HG03571 (cell line): ENCODE measurements around the gene HEATR3.
"Not testable (repeated sequence)": the region's sequence is repeated elsewhere in the genome, so short reads cannot be mapped to it uniquely, and the experiment has no call there.

Experiments used
- ATAC-seq: cut with Tn5 transposase; IDR thresholded peaks from one replicate; pipeline ENCODE4 v1.9.1; 2021; ENCODE audit not compliant: unreplicated experiment

HEATR3 gene

DNA sequence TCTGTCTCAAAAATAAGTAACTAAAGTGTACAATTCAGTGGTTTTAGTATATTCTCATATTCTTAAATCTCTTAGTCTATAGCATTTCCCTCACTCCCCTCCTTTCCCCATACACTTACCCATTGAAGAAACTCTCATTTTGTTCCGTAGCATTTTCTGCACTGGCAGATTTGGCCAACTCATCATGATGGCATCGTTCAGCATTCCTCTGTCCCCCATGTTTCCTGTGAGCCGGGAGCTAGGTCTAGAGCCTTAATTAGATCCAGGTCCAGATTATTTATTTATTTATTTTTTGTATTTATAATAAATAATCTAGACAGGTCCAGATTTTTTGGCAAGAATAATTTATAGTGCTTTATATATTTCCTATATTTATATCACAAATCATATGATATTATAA, 31.0 kb downstream of the HEATR3 start:
- ATAC-seq = no peak

DNA sequence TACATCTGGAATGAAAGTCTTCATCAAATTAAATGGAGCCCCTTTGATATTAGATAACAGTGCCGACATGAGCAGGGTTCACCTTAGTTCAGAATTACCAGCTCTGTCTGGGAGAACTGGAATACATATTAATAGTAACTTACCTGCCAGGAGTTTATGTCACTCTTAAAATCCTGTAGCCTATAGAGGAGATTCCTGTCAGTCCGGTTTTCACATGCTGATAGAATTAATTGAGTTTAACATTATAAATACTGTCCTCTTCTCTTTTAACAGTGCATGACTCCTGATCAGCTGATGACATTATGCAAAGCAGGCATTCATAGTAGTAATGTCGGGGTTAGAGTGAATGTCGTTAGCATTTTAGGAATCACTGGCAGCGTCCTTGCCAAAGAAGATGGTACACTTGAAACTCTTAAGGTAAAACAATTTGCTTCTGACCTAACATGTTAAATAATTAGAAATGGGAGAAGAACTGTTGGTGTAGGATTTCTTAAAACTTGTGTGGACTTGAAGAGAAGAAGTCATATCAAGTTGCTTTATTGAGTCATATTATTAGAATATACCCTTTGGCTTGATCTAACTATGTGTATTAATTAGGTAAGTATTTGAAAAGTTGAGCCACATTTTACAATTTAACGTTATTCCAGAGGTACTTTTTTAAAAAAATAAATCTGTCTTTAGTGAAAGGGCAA, 34.3 kb downstream of the HEATR3 start:
- ATAC-seq = no peak

DNA sequence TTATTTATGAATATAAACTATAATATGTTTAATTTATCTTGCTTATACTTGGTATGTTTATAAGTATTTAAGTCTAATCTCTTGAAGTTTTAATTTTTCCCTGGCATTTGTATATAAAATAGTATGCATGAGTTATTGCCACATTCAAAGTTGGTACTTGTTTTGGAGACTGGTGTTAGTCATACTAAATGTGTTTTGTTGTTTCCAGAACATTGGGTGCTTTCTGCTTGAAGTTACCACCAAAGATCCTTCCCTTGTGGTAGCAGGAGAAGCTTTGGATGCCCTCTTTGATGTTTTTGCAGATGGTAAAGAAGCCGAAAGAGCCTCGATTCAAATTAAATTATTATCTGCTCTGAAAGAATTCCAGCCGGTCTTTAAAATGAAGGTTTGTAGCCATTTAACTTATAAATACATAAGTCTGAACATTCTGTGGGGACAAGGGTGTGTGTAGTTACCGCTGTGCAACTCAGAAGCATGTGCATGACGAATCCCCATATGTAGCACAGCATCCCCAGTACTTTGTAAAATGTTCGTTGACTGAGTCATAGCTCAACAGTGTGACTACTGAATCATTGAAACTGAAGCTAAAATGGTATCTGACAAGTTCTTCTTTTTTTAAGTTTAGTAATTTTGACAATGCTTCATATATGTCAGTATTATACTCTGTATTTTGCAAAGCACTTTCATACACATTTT, 36.4 kb downstream of the HEATR3 start:
- no peak for ATAC-seq

DNA sequence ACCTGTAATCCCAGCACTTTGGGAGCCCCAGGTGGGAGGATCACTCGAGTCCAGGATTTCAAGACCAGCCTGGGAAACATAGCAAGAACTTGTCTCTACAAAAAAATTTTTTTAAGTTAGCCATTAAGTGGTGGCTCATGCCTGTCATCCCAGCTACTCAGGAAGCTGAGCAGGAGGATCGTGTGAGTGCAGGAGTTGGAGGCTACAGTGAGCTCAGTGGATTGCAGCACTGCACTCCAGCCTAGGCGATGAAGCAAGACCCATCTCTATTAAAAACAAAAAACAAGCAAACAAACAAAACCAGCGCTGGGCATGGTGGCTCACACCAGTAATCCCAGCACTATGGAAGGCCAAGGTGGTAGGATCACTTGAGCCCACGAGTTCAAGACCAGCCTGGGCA, 38.0 kb downstream of the HEATR3 start:
- no peak for ATAC-seq

DNA sequence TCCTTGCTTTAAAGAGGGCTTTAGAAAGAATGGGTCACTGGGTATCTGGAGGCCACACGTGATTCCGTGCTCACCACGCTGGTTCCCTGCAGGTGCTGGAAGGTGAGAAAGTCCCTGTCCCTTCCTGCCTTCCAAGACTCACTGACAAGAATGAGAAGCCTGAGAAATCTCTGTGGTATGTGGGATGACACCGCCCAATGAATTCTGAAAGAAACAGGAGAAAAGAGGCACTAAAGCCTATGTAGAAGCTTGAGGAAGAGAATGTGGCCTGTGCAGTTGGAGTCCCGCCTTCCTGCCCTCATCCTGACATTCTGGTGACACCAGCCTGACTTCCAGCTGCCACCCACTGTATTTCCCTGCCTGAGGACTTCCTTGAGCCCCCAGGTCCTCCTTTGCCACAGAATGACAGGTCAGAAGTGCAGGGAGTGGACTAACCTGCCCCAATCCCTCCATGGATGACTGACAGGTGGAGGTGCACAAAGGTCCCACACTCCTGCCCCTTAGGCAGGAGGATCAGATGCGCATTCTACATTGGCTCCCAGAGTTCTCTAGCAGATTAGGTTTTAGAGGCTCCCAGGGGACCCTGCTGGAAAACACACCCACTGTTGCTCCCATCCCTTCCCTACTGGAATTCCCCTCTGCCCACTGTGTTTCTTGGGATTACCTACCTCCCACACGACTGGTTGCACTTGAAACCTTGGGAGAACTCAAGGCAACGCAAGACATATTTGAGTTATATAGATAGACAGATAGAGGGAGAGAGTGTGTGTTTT, 48.8 kb downstream of the HEATR3 start:
- ATAC-seq = no peak

DNA sequence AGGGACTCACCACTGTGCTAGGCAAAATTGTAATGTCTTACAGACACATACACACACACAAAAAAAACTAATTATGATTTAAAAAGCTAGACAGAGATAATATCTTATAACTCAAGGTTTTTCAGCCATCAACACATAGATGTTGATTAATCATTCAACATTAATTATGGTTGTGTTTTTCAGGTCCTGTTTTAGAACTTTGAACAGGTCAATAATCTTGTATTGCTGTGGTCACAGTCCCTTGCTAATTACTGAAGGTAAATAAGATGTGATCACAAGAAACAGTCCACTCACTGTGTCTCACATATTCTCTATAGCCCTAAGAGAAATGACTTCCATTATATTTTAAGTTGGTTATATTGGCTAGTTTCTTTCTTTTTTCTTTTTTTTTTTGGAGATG, 54.9 kb downstream of the HEATR3 start:
- ATAC-seq = no peak

DNA sequence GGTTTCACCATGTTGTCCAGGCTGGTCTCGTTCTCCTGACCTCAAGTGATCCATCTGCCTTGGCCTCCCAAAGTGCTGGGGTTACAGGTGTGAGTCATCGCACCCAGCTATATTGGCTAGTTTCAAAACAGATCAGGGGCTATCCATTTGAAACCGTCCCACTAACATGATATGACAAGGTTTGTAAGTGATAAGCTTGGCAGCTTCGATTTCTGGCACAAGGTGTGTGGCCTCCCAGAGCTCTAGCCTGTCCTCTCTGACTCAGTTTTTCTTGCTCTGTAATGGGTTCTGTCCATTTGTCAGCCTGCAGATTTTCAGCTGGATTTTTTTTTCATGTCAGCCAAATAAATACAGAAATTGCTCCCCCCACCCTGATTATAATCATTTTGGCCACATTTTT, 55.5 kb downstream of the HEATR3 start:
- ATAC-seq = no peak

DNA sequence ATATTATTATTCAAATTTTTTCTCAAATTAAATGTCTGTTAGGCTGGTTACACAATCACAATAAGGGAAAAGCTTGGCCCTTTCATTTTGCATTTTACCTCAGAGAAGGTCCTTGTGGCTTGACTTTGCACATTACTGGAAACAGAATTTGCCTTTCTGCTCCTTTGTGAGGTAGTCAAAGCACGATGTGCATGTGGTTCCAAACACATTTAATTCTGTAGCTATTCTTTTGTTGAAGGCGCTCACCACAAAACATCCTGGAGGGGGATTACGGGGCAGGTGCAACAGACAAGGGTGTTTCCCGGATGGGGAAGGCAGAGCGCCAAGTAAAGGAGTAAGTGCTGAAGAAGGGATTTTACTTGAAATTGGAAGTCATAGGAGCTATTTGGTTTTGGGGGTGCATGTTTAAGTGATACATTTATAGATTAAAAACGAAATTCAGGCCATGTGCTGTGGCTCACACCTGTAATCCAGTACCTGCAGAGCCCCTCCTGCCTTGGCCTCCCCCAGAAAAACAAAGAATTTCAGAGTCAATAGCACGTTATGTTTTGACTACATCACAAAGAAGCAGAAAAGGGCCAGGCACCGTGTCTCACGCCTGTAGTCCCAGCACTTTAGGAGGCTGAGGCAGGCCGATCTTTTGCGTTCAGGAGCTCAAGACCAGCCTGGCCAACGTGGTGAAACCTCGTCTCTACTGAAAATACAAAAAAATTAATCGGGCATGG, 56.1 kb downstream of the HEATR3 start:
- no peak for ATAC-seq

DNA sequence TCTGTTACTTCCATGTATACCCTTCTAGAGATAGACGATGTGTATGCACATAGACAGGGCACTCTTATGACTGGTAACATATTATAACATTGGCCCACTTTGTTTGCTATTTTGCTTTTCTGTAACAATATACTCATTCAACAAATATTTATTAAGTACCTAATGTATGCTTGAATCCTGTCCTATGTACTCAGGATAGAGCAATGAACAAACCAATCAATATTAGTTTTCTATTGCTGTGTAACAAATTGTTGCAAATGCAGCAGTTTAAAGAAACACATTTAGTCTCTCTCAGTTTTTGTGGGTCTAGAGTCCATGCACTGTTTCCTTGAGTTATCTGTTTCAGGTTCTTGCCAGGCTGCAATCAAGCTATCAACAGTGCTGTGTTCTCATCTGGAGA, 57.6 kb downstream of the HEATR3 start:
- ATAC-seq = no peak

DNA sequence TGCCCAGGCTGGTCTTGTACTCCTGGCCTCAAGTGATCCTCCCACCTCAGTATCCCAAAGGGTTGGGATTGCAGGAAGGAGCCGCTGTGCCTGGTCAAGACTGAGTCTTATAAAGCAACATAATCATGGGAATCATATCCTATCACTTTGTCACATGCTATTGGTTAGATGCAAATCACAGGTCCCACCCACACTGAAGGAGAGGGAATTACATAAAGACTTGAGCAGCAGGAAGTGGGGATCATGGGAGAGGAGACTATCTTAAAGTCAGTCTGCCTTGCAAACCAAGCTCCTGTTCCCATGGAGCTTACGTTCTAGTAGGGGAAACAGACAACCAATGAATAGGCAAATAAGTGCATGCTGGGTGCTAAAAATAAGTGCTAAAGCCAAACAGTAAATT, 59.0 kb downstream of the HEATR3 start:
- no peak for ATAC-seq

DNA sequence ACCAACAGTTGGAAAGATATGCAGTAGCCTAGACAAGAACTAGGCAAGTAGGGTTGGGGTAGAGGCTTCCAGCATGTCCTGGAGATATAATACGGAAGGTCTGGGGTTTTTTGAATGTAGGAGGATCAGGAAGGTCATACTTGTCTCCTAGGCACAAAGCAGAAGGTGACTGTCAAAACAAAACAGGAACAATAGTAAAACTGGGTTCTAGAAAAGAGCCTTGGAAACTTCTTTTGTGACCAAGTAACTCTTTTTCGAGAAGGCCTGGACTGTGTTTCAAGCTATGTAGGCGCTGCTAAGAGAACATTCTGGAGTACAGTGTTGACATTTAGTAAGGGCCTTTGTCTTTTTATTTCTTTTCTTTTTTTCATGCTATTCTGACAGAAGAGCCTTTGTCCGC, 60.4 kb downstream of the HEATR3 start:
- no peak for ATAC-seq

DNA sequence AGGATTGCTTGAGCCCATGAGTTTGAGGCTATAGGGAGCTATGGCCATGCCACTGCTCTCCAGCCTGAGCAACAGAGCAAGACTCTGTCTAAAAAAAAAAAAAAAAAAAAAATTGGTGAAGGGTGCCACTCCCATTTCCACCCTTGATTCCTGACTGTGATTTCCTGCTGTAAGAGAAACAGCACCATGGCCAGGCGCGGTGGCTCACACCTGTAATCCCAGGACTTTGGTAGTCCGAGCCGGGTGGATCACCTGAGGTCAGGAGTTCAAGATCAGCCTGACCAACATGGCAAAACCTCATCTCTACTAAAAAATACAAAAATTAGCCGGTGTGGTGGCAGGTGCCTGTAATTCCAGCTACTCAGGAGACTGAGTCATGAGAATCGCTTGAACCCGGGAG, 66.8 kb downstream of the HEATR3 start:
- ATAC-seq = not testable (repeated sequence)

DNA sequence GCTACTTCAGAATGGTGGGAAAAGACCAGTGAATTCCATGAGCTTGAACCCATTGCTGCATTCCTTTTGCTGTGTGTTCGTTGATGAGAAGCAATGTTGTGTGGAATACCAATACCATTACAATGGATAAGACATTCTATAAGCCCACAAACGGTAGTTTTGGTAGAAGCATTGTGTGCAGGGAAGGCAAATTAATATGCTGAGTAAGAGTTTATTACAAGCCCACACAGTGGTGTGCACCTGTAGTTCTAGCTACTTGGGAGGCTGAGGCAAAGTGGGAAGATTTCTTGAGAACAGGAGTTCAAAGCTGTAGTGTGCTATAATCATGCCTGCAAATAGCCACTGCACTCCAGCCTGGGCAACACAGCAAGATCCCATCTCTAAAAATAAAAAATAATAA, 67.4 kb downstream of the HEATR3 start:
- ATAC-seq = no peak

DNA sequence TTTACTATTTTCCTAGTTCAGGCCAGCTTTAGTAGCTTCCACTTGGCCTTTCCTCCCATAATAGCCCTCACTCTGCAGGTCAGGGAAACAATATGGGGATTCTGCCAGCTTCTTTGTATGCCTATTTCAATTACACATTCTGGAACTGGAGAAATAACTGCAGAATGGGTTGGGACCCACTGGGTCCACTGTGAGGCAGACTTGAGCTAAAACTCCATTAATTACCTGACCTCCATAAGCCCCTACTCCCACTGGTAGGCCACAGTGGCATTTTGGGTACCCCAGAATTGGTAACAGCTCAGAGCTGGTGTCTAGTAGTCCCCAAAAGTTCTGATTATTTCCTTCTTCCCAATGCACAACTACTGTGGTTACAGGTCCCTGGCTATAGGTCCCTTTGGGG, 70.6 kb downstream of the HEATR3 start:
- no peak for ATAC-seq

DNA sequence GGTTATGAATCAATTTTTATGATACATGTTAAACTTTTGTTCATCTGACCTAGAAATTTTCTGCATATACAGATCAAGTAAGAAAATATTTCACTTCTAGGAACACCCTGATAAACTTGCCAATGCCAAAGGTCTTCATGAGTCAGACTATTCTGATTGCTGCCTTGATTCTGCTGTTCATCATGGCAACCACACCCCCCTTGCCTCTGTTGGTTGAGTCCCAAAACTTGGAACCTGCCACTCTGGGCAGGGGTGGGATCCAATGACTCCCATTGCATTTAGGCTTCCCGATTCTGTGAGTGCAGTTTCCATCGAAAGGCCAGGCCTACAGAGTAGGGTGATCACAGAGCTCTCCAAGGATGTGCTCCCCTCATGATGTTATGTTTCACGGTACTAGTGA, 71.5 kb downstream of the HEATR3 start:
- ATAC-seq = no peak

DNA sequence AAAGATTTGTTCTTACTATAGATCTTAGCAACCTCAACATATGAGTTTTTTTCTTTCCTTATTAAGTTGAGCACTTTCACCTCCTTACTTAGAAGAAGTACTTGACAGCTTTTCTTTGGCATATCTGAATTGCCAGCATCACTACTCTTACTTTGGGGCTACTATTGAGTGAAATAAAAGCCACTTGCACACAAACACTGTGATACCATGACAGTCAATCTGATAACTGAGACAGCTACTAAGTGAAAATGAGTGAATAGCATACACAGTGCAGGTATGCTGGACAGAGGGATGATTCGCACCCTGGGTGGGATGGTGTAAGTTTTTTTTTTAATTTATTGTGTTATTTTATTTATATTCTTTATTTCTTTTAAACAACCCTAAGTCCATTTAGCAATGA, 73.8 kb downstream of the HEATR3 start:
- ATAC-seq = no peak

DNA sequence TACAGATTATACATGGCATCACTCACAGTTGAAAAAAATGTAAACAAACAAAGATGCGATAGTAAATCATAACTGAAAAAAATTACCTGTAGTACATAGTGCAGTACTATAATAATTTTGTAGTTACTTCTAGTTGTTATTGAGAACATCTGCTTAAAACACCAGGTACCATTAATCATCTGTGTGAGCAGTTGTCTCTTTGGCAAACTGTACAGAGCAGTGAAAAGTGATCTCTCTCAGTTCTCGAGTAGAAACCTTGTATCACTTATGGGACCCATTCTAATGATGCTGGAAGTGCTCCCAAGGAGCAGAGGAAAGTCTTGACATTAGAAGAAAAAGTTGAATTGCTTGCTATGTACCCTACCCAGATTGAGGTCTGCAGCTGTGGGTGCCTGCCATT, 78.4 kb downstream of the HEATR3 start:
- no peak for ATAC-seq

DNA sequence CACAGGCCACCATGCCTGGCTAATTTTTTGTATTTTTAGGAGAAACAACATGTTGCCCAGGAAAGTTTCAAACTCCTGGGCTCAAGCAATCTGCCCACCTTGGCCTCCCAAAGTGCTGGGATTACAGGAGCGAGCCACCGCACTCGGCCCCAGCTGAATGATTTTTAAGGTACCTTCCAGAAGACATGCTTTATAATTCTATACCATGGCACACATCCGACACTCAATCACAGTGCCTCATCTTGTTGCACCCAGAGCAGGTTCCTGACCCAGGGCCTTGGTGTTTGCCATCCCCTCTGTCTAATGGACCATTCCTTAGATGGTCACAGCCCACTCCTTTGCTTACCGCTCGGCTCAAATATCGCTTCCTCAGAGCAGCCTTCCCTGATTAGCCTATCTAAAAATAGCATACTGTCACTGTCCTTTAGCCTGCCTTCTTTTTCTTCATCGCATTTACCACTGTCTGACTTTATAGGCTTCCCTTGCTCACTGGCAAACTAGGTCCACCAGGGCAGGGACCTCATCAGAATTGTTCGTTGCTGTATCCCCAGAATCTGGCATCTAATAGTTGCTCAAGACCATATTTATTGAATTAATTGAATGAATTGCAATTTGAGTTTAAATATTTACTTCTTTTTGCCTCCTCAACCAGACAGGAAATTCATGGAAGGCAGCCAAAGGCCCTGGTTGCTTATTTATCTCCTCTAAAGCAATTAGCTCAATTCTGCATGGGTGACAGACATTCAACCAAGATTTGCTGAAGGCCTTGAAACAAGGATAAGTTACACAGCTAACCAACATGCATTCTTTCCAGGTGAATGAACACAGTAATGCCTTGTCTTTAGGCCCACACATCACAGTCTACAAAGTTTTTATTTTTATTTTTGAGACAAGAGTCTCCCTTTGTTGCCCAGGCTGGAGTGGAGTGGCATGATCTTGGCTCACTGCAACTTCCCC, 81.0 kb downstream of the HEATR3 start:
- no peak for ATAC-seq

DNA sequence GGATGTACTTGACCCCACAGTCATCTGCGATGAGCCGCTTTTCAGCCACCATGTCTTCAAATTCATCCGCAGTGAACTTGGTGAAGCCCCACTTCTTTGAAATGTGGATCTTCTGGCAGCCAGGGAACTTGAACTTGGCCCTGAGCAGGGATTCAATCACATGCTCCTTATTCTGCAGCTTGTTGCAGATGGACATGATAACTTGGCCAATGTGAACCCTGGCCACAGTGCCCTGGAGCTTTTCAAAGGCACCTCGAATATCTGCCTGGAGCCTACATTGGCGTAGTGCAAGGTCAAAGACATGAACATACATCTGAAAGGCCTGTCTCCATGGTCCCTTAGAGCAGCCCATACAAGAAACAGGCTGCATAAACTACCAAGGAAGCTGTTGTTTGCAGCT, 85.6 kb downstream of the HEATR3 start:
- no peak for ATAC-seq

DNA sequence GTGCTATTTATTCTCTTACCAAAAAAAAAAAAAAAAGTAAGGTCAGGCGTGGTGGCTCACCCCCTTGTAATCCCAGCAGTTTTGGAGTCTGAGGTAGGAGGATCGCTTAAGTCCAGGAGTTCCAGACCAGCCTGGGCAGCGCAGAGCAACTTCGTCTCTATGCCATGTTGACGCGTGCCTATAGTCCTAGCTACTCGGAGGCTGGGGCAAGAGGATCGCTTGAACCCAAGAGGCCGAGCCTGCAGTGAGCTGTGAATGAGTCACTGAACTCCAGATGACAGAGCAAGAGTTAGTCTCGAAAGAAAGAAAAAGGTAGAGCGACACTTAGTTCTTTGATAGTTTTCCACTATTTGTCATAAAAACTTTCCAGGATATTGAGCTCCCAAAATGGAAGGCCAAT, 86.0 kb downstream of the HEATR3 start:
- no peak for ATAC-seq
